Right forelimb (tissue), 1 donor: ENCODE measurements around the gene BRMS1.

Experiments
- DNase-seq: peaks from one replicate; pipeline ENCODE4 v3.0.0-alpha.2; 2018

BRMS1 gene

DNA sequence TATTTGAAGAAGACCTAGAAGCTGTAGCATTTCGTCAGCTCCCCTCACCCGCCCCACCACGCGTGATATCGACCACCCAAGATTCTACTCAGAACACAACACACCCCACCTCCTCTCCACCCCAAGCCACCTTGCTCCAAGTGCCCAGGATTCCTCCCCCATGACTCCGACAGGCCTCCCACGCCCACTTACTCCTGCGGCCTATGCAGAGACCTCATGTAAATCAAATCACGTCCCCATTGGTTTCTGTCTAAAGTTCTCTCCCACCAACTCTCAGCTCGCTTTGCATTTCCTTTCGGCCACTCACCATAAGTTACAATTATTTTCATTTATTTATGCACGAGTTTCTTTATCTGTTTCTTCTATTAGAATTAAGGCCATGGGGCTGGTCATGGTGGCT is 42.2 kb downstream of the BRMS1 start:
- DNase-seq = no peak

- no peak for DNase-seq
Observed at GRCh38 chr11:66299186-66299585, 45.7 kb downstream of the BRMS1 start.

DNA sequence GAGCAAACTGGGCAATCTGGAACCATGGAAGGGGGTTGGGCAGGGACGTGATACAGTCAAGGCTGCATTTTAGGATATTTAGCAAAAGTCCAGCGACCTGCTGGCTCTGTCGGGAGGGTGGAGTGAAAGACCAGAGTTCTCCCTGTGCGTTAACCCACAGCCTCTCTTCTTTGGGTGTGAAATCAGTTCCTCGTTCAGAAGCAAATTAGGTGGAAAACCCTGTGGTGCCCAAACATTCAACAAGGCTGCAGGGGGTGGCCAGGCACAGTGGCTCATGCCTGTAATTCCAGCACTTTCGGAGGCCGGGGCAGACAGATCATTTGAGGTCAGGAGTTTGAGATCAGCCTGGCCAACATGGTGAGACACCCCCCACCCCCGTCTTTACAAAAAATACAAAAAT is 47.3 kb downstream of the BRMS1 start:
- peak; percentile 15 for DNase-seq

- DNase-seq = no peak
Observed at GRCh38 chr11:66294626-66295620, 50.0 kb downstream of the BRMS1 start.

DNA sequence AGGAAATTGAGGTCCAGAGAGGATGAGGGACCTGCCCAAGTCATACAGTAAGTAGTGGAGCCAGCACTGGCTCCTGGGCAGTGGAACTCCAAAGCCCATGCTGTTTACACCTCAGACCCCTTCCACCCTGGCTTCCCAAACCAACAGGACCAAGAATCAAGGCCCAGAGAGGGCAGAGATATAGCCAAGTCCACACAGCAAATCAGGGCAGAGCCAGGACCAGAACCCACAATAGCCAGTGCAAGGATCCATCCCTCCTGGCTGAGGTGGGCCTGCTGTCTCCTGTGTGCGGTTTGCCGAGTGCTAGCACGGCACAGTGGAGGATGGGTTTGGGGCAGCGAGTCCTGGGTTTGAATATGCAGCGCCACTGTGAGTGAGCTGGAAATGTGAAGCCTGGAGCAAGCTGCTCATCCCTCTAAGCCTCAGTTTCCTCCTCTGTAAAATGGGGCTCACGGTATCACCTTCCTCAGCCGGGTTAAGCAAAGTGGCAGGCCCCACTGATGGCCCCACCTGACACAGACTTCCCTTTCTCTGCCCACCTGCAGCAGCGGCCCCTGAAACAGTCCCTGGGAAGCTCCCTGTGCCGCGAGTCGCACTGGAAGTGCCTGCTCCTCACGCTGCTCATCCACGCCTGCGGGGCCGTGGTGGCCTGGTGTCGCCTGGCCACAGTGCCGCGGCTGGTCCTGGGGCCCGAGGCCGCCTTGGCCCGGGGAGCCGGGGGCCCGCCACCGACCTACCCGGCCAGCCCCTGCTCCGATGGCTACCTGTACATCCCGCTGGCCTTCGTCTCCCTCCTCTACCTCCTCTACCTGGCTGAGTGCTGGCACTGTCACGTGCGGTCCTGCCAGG is 50.9 kb downstream of the BRMS1 start:
- DNase-seq = no peak

DNA sequence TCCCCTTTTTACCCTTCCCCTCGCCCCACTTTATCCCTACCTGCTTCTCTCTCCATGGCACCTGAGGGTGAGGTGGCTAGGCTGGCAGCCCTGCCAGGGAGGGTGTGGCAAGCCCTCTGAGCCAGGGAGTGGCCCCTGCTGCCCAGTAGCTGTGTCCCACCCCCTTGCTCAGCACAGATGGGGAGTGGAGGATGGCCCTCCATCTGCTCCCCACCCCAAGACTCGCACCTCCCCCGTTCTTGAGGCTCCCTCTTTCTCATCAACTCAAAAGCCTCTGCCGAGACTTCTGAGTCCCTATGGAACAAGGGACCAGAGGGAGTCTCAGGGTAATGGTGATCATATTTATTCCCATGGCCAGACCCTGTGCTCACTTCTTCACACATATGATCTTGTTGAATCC is 51.6 kb downstream of the BRMS1 start:
- DNase-seq = no peak

GRCh38 chr11:66292543-66293332 is 52.2 kb downstream of the BRMS1 start:
- no peak for DNase-seq

DNA sequence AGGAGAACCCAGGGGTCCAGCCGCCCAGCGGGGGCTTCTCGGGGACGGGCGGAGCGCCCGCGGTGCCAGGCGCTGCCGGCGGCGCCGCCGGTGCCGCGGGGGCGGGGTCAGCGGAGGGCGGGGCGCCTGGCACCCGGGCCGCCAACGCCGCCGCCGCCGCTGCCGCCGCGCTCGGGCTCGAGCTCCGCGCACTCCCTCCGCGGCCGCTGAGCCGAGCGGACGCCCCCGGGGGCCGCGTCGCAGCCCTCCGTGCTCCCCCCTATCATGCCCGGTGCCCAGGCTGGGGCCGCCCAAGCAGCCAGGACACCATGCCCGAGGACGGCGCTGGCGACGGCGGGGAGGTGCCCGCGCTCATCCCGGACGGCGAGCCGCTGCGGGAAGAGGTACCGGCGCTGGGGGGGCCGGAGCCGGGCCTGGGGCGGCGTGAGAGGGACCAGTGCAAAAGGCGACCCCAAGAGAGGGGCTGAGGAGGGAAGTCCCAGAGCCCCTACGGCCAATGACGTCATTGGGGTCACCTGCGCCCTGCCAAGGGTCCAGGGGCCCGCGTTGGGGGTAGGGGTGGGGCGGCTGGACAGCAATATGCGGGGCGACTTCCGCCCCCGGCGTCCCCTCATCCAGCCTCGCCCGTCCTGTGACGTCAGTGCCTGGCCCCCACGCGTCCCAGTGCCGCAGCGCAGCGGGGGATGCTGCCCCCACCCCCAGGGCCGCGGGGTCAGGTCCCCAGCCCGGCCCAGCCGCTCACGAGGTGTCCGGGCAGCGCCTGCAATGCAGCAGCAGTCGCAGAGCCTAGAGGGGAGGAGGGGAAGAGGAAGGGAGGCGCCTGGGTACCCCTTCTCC is 53.0 kb downstream of the BRMS1 start, which contains the start of gene TMEM151A:
Gene TMEM151A, plus strand, starts transcription at position 189 of the 837 bp plus-strand sequence. Its CDS starts 120 bp downstream, at position 309.
- DNase-seq = no peak

GRCh38 chr11:66291303-66291705 is 53.6 kb downstream of the BRMS1 start:
- DNase-seq = no peak

DNA sequence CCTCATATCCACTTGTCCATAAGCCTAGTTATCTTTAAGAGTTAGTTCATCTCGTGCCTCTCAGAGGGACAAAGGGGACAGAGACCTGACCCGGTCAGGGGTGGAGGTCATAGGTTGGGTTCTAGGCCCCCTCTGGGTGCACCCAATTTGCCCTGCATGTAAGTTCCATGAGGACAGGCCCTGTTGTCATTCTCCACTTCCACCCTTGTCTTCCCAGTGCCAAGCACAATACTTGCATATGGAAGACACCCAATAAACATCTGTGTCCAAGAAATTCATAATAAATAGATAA is 54.6 kb downstream of the BRMS1 start:
- peak; percentile 42 for DNase-seq

- peak; percentile 91 for DNase-seq
Observed at GRCh38 chr11:66289548-66290329, 55.2 kb downstream of the BRMS1 start.

DNA sequence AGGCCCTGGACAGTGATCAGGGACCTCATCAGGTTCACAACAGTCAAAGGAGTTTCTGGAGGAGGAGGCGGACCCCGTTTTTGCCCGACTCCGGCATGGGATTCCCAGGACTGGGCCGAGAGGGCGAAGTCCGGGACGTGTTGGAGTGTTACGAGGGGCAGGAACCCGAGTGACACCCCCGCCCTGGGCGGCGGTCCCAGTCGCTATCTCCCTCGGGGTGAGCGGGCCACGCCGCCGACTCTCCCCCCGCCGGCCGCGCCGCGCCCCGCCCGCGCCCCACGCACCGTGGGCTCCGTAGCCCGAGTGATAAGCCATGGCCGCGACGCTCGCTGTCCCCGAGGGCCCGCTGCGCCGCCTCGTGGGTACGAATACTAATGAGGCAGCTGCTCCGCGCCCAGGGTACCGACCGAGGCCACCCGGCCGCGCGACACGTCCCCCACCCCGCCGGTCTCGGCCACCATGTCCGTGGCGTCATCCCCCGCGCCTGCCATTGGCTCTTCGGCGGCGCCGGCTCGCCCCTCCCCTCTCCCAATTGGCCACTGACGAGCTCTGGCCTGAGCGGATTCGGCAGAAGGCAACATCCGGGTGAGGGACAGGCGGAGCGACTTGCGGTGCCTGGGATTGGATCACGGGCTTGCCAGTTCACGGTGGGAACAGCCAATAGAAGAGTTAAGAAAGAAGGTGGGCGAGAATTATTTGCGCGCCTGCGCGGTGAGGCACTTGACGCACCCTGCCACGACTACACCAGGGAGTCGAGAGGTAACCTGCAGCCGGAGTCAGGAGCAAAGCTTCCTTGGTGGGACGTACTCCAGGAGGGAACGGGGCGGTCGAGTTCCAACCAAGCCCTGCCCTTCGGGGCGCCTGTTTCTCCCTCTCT is 56.0 kb downstream of the BRMS1 start, which contains the start of gene YIF1A:
Gene YIF1A, minus strand, starts transcription at position 473 of the 877 bp plus-strand sequence. Its CDS starts 158 bp downstream, at position 315.
- DNase-seq = peak; percentile 98

DNA sequence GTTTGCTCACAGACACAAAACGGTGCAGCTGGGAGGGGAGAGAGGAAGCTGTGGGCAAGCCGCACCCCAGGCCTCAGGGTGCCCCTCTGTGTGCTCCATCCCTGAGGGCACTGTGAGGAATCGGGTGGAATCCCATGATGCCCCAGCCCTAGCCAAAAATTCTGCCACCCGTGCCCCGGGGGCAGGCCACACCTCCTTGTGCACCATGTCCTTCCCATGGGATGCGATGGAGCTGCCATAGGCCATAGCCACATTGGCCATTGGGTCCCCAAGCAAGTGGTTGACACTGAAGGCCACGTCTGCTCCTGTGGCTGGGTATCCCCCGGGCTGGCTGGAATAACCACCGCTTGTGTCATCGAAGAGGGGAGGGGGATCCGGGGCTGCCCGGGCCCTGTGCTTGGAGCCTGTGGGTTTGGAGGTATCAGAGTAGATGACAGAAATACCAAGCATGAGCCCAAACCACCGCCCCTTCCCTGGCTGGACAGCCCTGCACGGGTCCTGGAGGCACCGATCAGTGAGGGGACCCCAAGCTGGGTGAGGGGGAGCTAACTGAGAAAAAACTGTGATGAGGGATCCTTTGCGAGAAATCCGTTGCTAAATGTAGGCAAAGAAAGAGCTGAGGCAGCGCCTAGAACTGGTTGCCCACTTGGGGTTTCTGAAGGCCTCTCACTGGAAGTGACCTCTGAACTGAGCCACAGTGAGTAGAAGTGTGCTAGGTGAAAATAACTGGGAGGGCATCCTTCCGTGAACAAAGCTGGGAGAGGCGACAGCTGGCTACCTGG is 56.8 kb downstream of the BRMS1 start:
- no peak for DNase-seq
